ENCODE results near the gene SSH3.

GRCh38 chr11:67300256-67300755 is 3.0 kb upstream of the SSH3 start:
- TF ChIP-seq JUND (IDR thresholded peaks at IDR 0.05) (no peak), YY1 (IDR thresholded peaks at IDR 0.05; ENCODE audit: low read depth) (no peak), CTCF (IDR thresholded peaks at IDR 0.05) (no peak), SMC3 (IDR thresholded peaks at IDR 0.05; ENCODE audit: low read depth, low read length) (no peak), PBX3 (IDR thresholded peaks at IDR 0.05) (no peak), TEAD4 (IDR thresholded peaks at IDR 0.05; ENCODE audit: borderline replicate concordance, insufficient read depth) (no peak), RAD21 (IDR thresholded peaks at IDR 0.05; ENCODE audit: low read length) (no peak), IRF3 (IDR thresholded peaks at IDR 0.05; ENCODE audit: low read depth, low read length) (no peak), RFX5 (IDR thresholded peaks at IDR 0.05; ENCODE audit: low read length) (no peak)
